Neural progenitor cell (in vitro differentiated cells): ENCODE measurements around the gene RLN3. TPM values are rescaled to one million over a fixed set of nuclear protein-coding genes. Genes with fewer than 3 reads are reported as not detected.

ENCODE experiments used
- DNase-seq: peaks from one replicate; pipeline ENCODE4 v3.0.0-alpha.2; 2016; ENCODE audit warnings: low spot score
- H2AFZ ChIP-seq: fragments of 200-600 bp; sonication (generic); replicated peaks from 2 replicates; pipeline ENCODE4 v1.6.1; 2016; ENCODE audit warnings: antibody characterized with exemption
- H3F3A ChIP-seq: fragments of 200-600 bp; sonication (generic); 2 replicates; pipeline ENCODE4 v1.6.1; 2016; ENCODE audit warnings: antibody characterized with exemption, low read depth
- H3K27ac ChIP-seq: fragments of 200-600 bp; sonication (generic); 2 replicates; pipeline ENCODE4 v1.5.1; 2016; ENCODE audit warnings: mild to moderate bottlenecking
- H3K27me3 ChIP-seq: fragments of 200-600 bp; sonication (generic); 2 replicates; pipeline ENCODE4 v1.6.1; 2016; ENCODE audit warnings: mild to moderate bottlenecking, moderate library complexity
- H3K36me3 ChIP-seq: fragments of 200-600 bp; sonication (generic); 2 replicates; pipeline ENCODE4 v1.5.1; 2016
- H3K4me1 ChIP-seq: fragments of 200-600 bp; sonication (generic); 2 replicates; pipeline ENCODE4 v1.6.1; 2016; ENCODE audit warnings: mixed run types
- H3K4me2 ChIP-seq: fragments of 200-600 bp; sonication (generic); 2 replicates; pipeline ENCODE4 v1.6.1; 2016
- H3K4me3 ChIP-seq: fragments of 200-600 bp; sonication (generic); 2 replicates; pipeline ENCODE4 v1.5.1; 2016
- H3K79me2 ChIP-seq: fragments of 200-600 bp; sonication (generic); 2 replicates; pipeline ENCODE4 v1.6.1; 2016; ENCODE audit warnings: low read depth
- H3K9ac ChIP-seq: fragments of 200-600 bp; sonication (generic); 2 replicates; pipeline ENCODE4 v1.6.1; 2016
- H3K9me3 ChIP-seq: fragments of 200-600 bp; sonication (generic); 2 replicates; pipeline ENCODE4 v1.5.1; 2016; ENCODE audit warnings: low read depth
- H4K20me1 ChIP-seq: fragments of 200-600 bp; sonication (generic); 2 replicates; pipeline ENCODE4 v1.6.1; 2016; ENCODE audit warnings: low read depth
- H3K27ac Mint-ChIP-seq: 3 replicates; pipeline ENCODE4 v1.8.0; 2021; ENCODE audit warnings: mixed read lengths
- H3K27me3 Mint-ChIP-seq: 2 replicates; pipeline ENCODE4 v1.8.0; 2022; ENCODE audit warnings: low read depth, mild to moderate bottlenecking, inconsistent platforms, moderate library complexity, mixed read lengths; ENCODE audit not compliant: insufficient read depth
- H3K36me3 Mint-ChIP-seq: 3 replicates; pipeline ENCODE4 v1.8.0; 2021; ENCODE audit warnings: mixed read lengths
- H3K4me1 Mint-ChIP-seq: 3 replicates; pipeline ENCODE4 v1.8.0; 2021; ENCODE audit warnings: mixed read lengths
- H3K4me3 Mint-ChIP-seq: 3 replicates; pipeline ENCODE4 v1.8.0; 2021; ENCODE audit warnings: mild to moderate bottlenecking, moderate library complexity, mixed read lengths
- H3K9me3 Mint-ChIP-seq: 3 replicates; pipeline ENCODE4 v1.8.0; 2020; ENCODE audit warnings: mixed read lengths
- EZH2 ChIP-seq: fragments of 200-600 bp; sonication (generic); IDR thresholded peaks from 2 replicates; pipeline ENCODE4 v1.6.1; 2017; ENCODE audit warnings: antibody characterized with exemption, mild to moderate bottlenecking, moderate library complexity
- EZH2phosphoT487 ChIP-seq: fragments of 200-600 bp; sonication (generic); IDR thresholded peaks from 2 replicates; pipeline ENCODE4 v1.6.1; 2017; ENCODE audit warnings: antibody characterized with exemption
- total RNA-seq: library from RNA; depleted of rRNA; stranded (reverse); fragments of >200 nt; gene quantifications from 2 replicates; pipeline ENCODE4 v1.2.3, GENCODE V29; 2015; ENCODE audit warnings: low replicate concordance
- TF ChIP-seq, protein P1 (sequence below): fragments of 200-600 bp; sonication (generic); IDR thresholded peaks from 2 replicates; pipeline ENCODE4 v1.5.1; 2017; ENCODE audit warnings: antibody characterized with exemption, mild to moderate bottlenecking

RLN3 gene
- total RNA-seq, 1 donor from 2014 or later: not detected

DNA sequence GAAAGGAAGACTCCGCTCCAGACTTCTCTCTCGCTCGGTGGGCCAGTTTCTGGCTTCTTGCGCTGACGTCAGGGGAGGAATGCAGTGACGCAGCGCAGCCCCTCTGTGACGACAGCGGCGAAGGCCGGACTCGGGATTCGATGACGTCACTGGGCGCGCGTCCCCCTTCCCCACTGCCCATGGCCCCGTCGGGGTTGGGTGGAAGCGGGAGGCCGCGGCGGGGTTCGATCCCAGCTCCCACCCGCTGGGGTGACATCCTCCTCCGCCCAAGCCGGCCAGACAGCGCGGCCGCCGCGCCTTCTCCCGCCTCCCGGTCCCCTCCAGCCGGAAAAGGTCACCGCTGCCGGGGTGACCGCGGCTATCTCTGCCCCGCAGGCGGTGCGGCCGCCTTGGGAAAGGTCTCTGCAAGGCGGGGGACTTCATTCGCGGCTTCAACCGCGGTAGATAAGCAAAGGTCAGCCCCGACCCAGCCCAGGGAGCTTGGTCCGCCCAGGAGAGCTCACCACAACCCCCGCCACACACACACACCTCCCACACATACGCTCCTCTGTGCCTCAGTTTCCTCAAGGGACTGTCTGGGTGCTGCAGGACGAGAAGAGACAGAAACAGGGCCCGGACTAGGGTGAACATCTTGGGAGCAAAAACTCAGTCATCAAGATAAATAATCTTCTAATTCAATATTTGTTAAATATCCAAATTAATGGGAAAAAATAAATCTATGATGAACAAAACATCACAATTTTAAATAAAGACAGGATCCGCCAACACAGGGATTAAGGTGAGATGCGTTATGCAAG is 21.0 kb upstream of the RLN3 start:
- no peaks in the 10 kb centered on the region for H3K4me1 ChIP-seq
- Mint-ChIP-seq H3K27me3 (peaks cover 14% of the 10 kb centered on the region), H3K9me3 (no peaks in the 10 kb centered on the region), H3K4me1 (peaks cover 20% of the 10 kb centered on the region), H3K27ac (peak overlapping the region; percentile 100), H3K36me3 (no peaks in the 10 kb centered on the region), H3K4me3 (peak overlapping the region; percentile 94)
- no peak for DNase-seq
- no peaks in the 10 kb centered on the region for H3K9me3 ChIP-seq
- peak overlapping the region; percentile 21 for H3K9ac ChIP-seq
- H3K27me3 ChIP-seq: no peaks in the 10 kb centered on the region
- H3K79me2 ChIP-seq: peaks cover 13% of the 10 kb centered on the region
- peak overlapping the region; percentile 86 for H2AFZ ChIP-seq
- peak overlapping the region; percentile 92 for H3K4me3 ChIP-seq
- H4K20me1 ChIP-seq: peaks cover 6% of the 10 kb centered on the region
- H3F3A ChIP-seq: peaks cover 15% of the 10 kb centered on the region
- TF ChIP-seq EZH2 (no peak), EZH2phosphoT487 (no peak)
- TF ChIP-seq, protein P1, sequence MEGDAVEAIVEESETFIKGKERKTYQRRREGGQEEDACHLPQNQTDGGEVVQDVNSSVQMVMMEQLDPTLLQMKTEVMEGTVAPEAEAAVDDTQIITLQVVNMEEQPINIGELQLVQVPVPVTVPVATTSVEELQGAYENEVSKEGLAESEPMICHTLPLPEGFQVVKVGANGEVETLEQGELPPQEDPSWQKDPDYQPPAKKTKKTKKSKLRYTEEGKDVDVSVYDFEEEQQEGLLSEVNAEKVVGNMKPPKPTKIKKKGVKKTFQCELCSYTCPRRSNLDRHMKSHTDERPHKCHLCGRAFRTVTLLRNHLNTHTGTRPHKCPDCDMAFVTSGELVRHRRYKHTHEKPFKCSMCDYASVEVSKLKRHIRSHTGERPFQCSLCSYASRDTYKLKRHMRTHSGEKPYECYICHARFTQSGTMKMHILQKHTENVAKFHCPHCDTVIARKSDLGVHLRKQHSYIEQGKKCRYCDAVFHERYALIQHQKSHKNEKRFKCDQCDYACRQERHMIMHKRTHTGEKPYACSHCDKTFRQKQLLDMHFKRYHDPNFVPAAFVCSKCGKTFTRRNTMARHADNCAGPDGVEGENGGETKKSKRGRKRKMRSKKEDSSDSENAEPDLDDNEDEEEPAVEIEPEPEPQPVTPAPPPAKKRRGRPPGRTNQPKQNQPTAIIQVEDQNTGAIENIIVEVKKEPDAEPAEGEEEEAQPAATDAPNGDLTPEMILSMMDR: no peak
- no peaks in the 10 kb centered on the region for H3K36me3 ChIP-seq
- H3K4me2 ChIP-seq: peak overlapping the region; percentile 65
- peak overlapping the region; percentile 93 for H3K27ac ChIP-seq

DNA sequence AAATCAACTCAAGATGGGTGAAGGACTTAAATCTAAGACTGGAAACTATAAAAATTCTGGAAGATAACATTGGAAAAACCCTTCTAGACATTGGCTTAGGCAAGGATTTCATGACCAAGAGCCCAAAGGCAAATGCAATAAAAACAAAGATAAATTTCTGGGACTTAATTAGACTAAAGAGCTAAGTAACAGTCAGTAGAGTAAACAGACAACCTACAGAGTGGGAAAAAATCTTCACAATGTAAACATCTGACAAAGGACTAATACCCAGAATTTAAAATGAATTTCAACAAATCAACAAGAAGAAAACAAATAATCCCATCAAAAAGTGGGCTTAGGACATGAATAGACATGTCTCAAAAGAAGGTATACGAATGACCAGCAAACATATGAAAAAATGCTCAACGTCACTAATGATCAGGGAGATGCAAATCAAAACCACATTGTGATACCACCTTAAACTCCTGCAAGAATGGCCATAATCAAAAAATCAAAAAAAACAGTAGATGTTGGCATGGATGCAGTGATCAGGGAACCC is 15.5 kb upstream of the RLN3 start:
- TF ChIP-seq EZH2 (no peak), EZH2phosphoT487 (no peak)
- TF ChIP-seq, protein P1: no peak
- H3K4me3 Mint-ChIP-seq: no peak overlapping the region
- Histone ChIP-seq H3K27me3 (no peaks in the 10 kb centered on the region), H3K4me1 (no peaks in the 10 kb centered on the region), H3K79me2 (no peaks in the 10 kb centered on the region), H3K27ac (no peak overlapping the region), H3K4me3 (no peak overlapping the region), H3K4me2 (no peak overlapping the region), H3K9me3 (no peaks in the 10 kb centered on the region), H3K9ac (no peak overlapping the region), H3K36me3 (no peaks in the 10 kb centered on the region), H4K20me1 (no peaks in the 10 kb centered on the region), H3F3A (peaks cover 5% of the 10 kb centered on the region), H2AFZ (no peak overlapping the region)
- H3K27me3 Mint-ChIP-seq: peaks cover 3% of the 10 kb centered on the region
- peaks cover 2% of the 10 kb centered on the region for H3K4me1 Mint-ChIP-seq
- H3K36me3 Mint-ChIP-seq: no peaks in the 10 kb centered on the region
- H3K9me3 Mint-ChIP-seq: no peaks in the 10 kb centered on the region
- no peak for DNase-seq
- H3K27ac Mint-ChIP-seq: no peak overlapping the region

DNA sequence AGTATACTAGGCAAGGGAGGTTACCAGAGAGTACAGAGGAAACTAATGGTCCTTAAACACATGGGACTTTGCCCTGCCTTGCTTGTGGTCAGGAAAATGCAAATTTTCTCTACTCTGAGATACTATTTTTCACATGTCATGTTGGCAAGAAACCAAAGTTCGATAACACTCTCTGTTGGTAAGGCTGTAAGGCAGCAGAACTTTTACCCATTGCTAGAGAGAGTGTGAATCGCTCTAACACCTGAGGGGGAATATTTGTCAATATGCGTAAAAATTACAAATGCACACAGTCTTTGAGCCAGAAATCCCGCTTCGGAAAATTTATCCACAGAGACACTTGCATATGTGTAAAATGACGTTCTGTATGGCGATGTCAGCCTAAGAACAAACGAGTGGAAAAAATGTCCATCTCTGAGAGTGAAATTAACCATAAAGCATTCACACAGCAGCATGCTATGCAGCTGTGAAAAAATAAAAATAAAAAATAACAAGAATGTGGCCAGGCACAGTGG is 12.4 kb upstream of the RLN3 start:
- Histone ChIP-seq H3K27me3 (no peaks in the 10 kb centered on the region), H3K9ac (no peak overlapping the region), H3K79me2 (no peaks in the 10 kb centered on the region), H3K36me3 (no peaks in the 10 kb centered on the region), H3K4me2 (no peak overlapping the region), H3K27ac (no peak overlapping the region), H3F3A (peaks cover 6% of the 10 kb centered on the region), H2AFZ (no peak overlapping the region), H4K20me1 (no peaks in the 10 kb centered on the region), H3K4me3 (no peak overlapping the region), H3K4me1 (no peaks in the 10 kb centered on the region), H3K9me3 (no peaks in the 10 kb centered on the region)
- no peak overlapping the region for H3K27ac Mint-ChIP-seq
- TF ChIP-seq, protein P1: no peak
- TF ChIP-seq EZH2phosphoT487: no peak
- TF ChIP-seq EZH2: no peak
- no peaks in the 10 kb centered on the region for H3K9me3 Mint-ChIP-seq
- H3K4me3 Mint-ChIP-seq: no peak overlapping the region
- no peak for DNase-seq
- H3K4me1 Mint-ChIP-seq: no peaks in the 10 kb centered on the region
- H3K27me3 Mint-ChIP-seq: peaks cover 7% of the 10 kb centered on the region
- H3K36me3 Mint-ChIP-seq: no peaks in the 10 kb centered on the region
